Neural progenitor cell (in vitro differentiated cells): ENCODE measurements around the gene GABRR3. TPM values are rescaled to one million over a fixed set of nuclear protein-coding genes. Genes with fewer than 3 reads are reported as not detected.

Source experiments
- DNase-seq: peaks from one replicate; pipeline ENCODE4 v3.0.0-alpha.2; 2016; ENCODE audit warnings: low spot score
- H2AFZ ChIP-seq: fragments of 200-600 bp; sonication (generic); replicated peaks from 2 replicates; pipeline ENCODE4 v1.6.1; 2016; ENCODE audit warnings: antibody characterized with exemption
- H3F3A ChIP-seq: fragments of 200-600 bp; sonication (generic); 2 replicates; pipeline ENCODE4 v1.6.1; 2016; ENCODE audit warnings: antibody characterized with exemption, low read depth
- H3K27ac ChIP-seq: fragments of 200-600 bp; sonication (generic); 2 replicates; pipeline ENCODE4 v1.5.1; 2016; ENCODE audit warnings: mild to moderate bottlenecking
- H3K27me3 ChIP-seq: fragments of 200-600 bp; sonication (generic); 2 replicates; pipeline ENCODE4 v1.6.1; 2016; ENCODE audit warnings: mild to moderate bottlenecking, moderate library complexity
- H3K36me3 ChIP-seq: fragments of 200-600 bp; sonication (generic); 2 replicates; pipeline ENCODE4 v1.5.1; 2016
- H3K4me1 ChIP-seq: fragments of 200-600 bp; sonication (generic); 2 replicates; pipeline ENCODE4 v1.6.1; 2016; ENCODE audit warnings: mixed run types
- H3K4me2 ChIP-seq: fragments of 200-600 bp; sonication (generic); 2 replicates; pipeline ENCODE4 v1.6.1; 2016
- H3K4me3 ChIP-seq: fragments of 200-600 bp; sonication (generic); 2 replicates; pipeline ENCODE4 v1.5.1; 2016
- H3K79me2 ChIP-seq: fragments of 200-600 bp; sonication (generic); 2 replicates; pipeline ENCODE4 v1.6.1; 2016; ENCODE audit warnings: low read depth
- H3K9ac ChIP-seq: fragments of 200-600 bp; sonication (generic); 2 replicates; pipeline ENCODE4 v1.6.1; 2016
- H3K9me3 ChIP-seq: fragments of 200-600 bp; sonication (generic); 2 replicates; pipeline ENCODE4 v1.5.1; 2016; ENCODE audit warnings: low read depth
- H4K20me1 ChIP-seq: fragments of 200-600 bp; sonication (generic); 2 replicates; pipeline ENCODE4 v1.6.1; 2016; ENCODE audit warnings: low read depth
- H3K27ac Mint-ChIP-seq: 3 replicates; pipeline ENCODE4 v1.8.0; 2021; ENCODE audit warnings: mixed read lengths
- H3K27me3 Mint-ChIP-seq: 2 replicates; pipeline ENCODE4 v1.8.0; 2022; ENCODE audit warnings: low read depth, mild to moderate bottlenecking, inconsistent platforms, moderate library complexity, mixed read lengths; ENCODE audit not compliant: insufficient read depth
- H3K36me3 Mint-ChIP-seq: 3 replicates; pipeline ENCODE4 v1.8.0; 2021; ENCODE audit warnings: mixed read lengths
- H3K4me1 Mint-ChIP-seq: 3 replicates; pipeline ENCODE4 v1.8.0; 2021; ENCODE audit warnings: mixed read lengths
- H3K4me3 Mint-ChIP-seq: 3 replicates; pipeline ENCODE4 v1.8.0; 2021; ENCODE audit warnings: mild to moderate bottlenecking, moderate library complexity, mixed read lengths
- H3K9me3 Mint-ChIP-seq: 3 replicates; pipeline ENCODE4 v1.8.0; 2020; ENCODE audit warnings: mixed read lengths
- EZH2 ChIP-seq: fragments of 200-600 bp; sonication (generic); IDR thresholded peaks from 2 replicates; pipeline ENCODE4 v1.6.1; 2017; ENCODE audit warnings: antibody characterized with exemption, mild to moderate bottlenecking, moderate library complexity
- EZH2phosphoT487 ChIP-seq: fragments of 200-600 bp; sonication (generic); IDR thresholded peaks from 2 replicates; pipeline ENCODE4 v1.6.1; 2017; ENCODE audit warnings: antibody characterized with exemption
- total RNA-seq: library from RNA; depleted of rRNA; stranded (reverse); fragments of >200 nt; gene quantifications from 2 replicates; pipeline ENCODE4 v1.2.3, GENCODE V29; 2015; ENCODE audit warnings: low replicate concordance
- TF ChIP-seq, protein P1 (sequence below): fragments of 200-600 bp; sonication (generic); IDR thresholded peaks from 2 replicates; pipeline ENCODE4 v1.5.1; 2017; ENCODE audit warnings: antibody characterized with exemption, mild to moderate bottlenecking

GABRR3 gene
- total RNA-seq, 1 donor from 2014 or later = not detected

DNA sequence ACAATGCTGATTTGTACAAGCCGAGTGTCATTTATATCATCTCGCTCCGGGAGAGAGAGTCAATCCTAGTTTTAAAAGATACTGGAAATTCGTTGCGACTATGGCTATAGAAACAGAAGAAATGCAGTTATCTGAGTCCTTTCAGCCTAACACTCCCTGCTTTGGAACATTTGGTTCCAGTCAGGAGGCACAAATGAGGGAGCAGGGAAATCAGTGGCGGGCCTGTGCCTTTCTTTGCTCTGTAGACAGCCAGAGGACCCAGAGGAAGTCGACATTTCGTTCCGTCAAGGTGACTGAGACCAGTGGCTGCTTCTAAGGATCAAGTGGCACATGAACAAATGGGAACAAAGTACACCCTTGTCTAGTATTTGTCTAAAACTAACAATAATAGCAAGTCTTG is 62.1 kb downstream of the GABRR3 start:
- H2AFZ ChIP-seq = peak overlapping the region; percentile 78
- H3K36me3 ChIP-seq = no peaks in the 10 kb centered on the region
- TF ChIP-seq EZH2 (no peak), EZH2phosphoT487 (no peak)
- TF ChIP-seq, protein P1, sequence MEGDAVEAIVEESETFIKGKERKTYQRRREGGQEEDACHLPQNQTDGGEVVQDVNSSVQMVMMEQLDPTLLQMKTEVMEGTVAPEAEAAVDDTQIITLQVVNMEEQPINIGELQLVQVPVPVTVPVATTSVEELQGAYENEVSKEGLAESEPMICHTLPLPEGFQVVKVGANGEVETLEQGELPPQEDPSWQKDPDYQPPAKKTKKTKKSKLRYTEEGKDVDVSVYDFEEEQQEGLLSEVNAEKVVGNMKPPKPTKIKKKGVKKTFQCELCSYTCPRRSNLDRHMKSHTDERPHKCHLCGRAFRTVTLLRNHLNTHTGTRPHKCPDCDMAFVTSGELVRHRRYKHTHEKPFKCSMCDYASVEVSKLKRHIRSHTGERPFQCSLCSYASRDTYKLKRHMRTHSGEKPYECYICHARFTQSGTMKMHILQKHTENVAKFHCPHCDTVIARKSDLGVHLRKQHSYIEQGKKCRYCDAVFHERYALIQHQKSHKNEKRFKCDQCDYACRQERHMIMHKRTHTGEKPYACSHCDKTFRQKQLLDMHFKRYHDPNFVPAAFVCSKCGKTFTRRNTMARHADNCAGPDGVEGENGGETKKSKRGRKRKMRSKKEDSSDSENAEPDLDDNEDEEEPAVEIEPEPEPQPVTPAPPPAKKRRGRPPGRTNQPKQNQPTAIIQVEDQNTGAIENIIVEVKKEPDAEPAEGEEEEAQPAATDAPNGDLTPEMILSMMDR = no peak
- Mint-ChIP-seq H3K27ac (no peak overlapping the region), H3K9me3 (no peaks in the 10 kb centered on the region), H3K36me3 (no peaks in the 10 kb centered on the region), H3K27me3 (peaks cover 8% of the 10 kb centered on the region), H3K4me1 (peaks cover 7% of the 10 kb centered on the region), H3K4me3 (peak overlapping the region; percentile 72)
- H3K79me2 ChIP-seq = no peaks in the 10 kb centered on the region
- H3K9me3 ChIP-seq = no peaks in the 10 kb centered on the region
- no peak overlapping the region for H3K9ac ChIP-seq
- no peak overlapping the region for H3K4me2 ChIP-seq
- H3K27me3 ChIP-seq = peaks cover 21% of the 10 kb centered on the region
- no peaks in the 10 kb centered on the region for H4K20me1 ChIP-seq
- H3K4me3 ChIP-seq = no peak overlapping the region
- no peaks in the 10 kb centered on the region for H3F3A ChIP-seq
- H3K27ac ChIP-seq = no peak overlapping the region
- H3K4me1 ChIP-seq = no peaks in the 10 kb centered on the region
- DNase-seq = no peak

DNA sequence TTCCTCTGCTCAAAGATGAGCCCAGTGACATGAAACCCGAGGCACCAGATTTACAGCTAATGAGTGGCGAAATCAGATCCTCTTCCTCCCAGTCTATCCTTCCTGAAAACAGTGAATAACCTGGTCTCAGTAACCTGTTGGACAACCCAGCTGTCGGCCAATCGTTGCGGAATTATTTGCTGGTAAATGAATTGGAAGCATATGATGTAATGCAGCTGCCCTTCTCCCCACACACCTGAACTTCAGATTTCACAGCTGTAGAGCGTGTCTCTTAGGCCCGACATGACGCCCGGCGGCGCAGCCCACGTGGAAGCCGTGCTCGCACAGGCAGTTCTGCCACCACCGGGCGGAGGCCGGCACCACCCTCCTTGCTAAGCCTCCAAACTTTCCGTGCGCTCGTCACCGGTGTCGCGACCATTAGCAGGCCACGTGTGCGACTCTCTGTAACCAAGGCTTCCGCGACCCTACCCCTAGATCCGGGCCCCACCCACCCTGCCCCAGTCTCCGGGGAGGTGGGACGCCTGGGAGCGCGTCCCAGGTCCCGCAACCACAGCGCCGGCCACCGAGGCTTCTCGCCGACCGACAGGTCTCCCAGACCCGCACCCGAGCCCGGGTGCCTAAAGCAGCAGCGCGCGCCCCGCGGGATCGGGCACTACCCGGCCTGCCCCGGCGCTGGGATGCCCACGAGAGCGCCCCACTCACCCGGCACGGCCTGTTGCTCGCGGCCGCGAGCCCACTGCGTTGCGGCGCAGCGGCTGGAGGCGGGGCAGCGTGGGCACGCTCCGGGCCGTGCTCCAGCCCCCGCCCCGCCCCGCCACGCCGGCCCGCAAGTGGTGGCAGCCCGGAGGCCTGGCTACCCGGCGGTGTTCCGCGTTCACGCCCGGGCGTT is 63.2 kb downstream of the GABRR3 start, which contains the start of gene RIOX2:
Gene RIOX2, minus strand, starts transcription at position 753 of the 889 bp plus-strand sequence. CDS start 4,838 bp downstream, outside the sequence.
- Histone ChIP-seq H3K4me2 (peak within 1 kb of the TSS; percentile 88), H4K20me1 (no peaks in the 10 kb centered on the region), H3K4me3 (peak within 1 kb of the TSS; percentile 76), H3K9me3 (no peaks in the 10 kb centered on the region), H3K9ac (no peak within 1 kb of the TSS), H3K27ac (no peak within 1 kb of the TSS), H3K36me3 (no peaks in the 10 kb centered on the region), H3K79me2 (no peaks in the 10 kb centered on the region), H3K27me3 (peaks cover 21% of the 10 kb centered on the region), H2AFZ (peak within 1 kb of the TSS; percentile 78), H3F3A (no peaks in the 10 kb centered on the region), H3K4me1 (no peaks in the 10 kb centered on the region)
- Mint-ChIP-seq H3K27ac (peak within 1 kb of the TSS; percentile 50), H3K27me3 (peaks cover 8% of the 10 kb centered on the region), H3K36me3 (peaks cover 3% of the 10 kb centered on the region), H3K4me3 (peak within 1 kb of the TSS; percentile 91), H3K9me3 (no peaks in the 10 kb centered on the region), H3K4me1 (peaks cover 7% of the 10 kb centered on the region)
- DNase-seq = peak; percentile 77
- TF ChIP-seq EZH2phosphoT487 (no peak), EZH2 (no peak)
- TF ChIP-seq, protein P1 = no peak

DNA sequence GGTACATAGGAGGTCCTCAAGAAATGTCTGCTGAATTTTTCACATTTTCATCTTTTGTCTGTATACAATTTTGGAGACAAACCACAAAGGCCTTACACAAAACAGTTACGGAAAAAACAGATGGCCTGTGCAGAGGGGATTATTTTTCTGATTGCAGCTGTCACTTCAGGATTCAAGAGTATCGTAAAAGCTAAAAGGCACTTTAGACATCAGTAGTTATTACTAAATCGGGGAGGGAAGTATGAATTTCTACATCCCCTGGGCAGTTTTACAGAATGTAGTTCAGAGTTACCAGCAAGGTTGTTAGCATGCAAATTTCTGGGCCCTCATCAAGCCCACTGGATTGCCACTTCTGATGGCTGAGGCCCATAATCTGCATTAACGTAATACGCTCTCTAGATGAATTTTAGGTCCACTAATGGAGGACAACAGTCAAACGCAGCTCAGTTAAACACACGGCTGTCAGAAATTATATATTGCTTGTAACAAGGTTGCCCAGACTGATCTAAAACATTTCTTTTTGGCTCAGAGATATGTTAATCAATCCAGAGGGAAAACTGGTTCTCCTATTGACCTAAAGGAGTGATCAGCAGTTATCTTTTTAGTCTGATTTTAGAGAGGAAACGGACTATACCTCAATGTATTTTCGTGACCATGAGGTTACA is 64.0 kb downstream of the GABRR3 start:
- H2AFZ ChIP-seq = peak overlapping the region; percentile 78
- no peaks in the 10 kb centered on the region for H3F3A ChIP-seq
- Mint-ChIP-seq H3K27ac (no peak overlapping the region), H3K9me3 (no peaks in the 10 kb centered on the region), H3K36me3 (peaks cover 5% of the 10 kb centered on the region), H3K27me3 (peaks cover 8% of the 10 kb centered on the region), H3K4me1 (peaks cover 7% of the 10 kb centered on the region), H3K4me3 (peak overlapping the region; percentile 91)
- no peaks in the 10 kb centered on the region for H3K36me3 ChIP-seq
- no peaks in the 10 kb centered on the region for H3K9me3 ChIP-seq
- H3K79me2 ChIP-seq = no peaks in the 10 kb centered on the region
- no peaks in the 10 kb centered on the region for H4K20me1 ChIP-seq
- no peak overlapping the region for H3K27ac ChIP-seq
- no peaks in the 10 kb centered on the region for H3K4me1 ChIP-seq
- H3K9ac ChIP-seq = no peak overlapping the region
- DNase-seq = no peak
- H3K4me2 ChIP-seq = peak overlapping the region; percentile 88
- peak overlapping the region; percentile 76 for H3K4me3 ChIP-seq
- TF ChIP-seq EZH2 = no peak
- TF ChIP-seq, protein P1 = no peak
- TF ChIP-seq EZH2phosphoT487 = no peak
- H3K27me3 ChIP-seq = peaks cover 21% of the 10 kb centered on the region
